Peyer's patch (tissue), 4 donors: ENCODE results near the gene CDKAL1. TPM values are rescaled to one million over a fixed set of nuclear protein-coding genes. Genes with fewer than 3 reads are reported as not detected.

ENCODE experiments used
- DNase-seq, 3 donors: peaks; one replicate each; pipeline ENCODE4 v3.0.0-alpha.2; 2017 to 2019
- H3K27ac ChIP-seq, 4 donors: fragments of 200-600 bp; sonication (generic); one replicate each; pipeline ENCODE4 v1.5.1; 2016 to 2019
- H3K27me3 ChIP-seq, 2 donors: fragments of 200-600 bp; sonication (generic); one replicate each; pipeline ENCODE4 v1.5.1; 2019
- H3K36me3 ChIP-seq, 3 donors: fragments of 200-600 bp; sonication (generic); one replicate each; pipeline ENCODE4 v1.5.1; 2016 to 2019
- H3K4me1 ChIP-seq, 4 donors: fragments of 200-600 bp; sonication (generic); one replicate each; pipeline ENCODE4 v1.5.1; 2016 to 2019
- H3K4me3 ChIP-seq, 4 donors: fragments of 200-600 bp; sonication (generic); 1 replicate in 3 of 4; 2 replicates in 1 of 4; pipeline ENCODE4 v1.5.1; 2016 to 2019; ENCODE audit warnings: mild to moderate bottlenecking in 1 of 4
- H3K9me3 ChIP-seq, 4 donors: fragments of 200-600 bp; sonication (generic); one replicate each; pipeline ENCODE4 v1.5.1; 2016 to 2019; ENCODE audit warnings: mild to moderate bottlenecking in 1 of 4
- POLR2A ChIP-seq, 2 donors: fragments of 450-650 bp; IDR thresholded peaks; one replicate each; pipeline ENCODE4 v1.5.1; 2017; ENCODE audit warnings: antibody characterized with exemption in 2 of 2, mild to moderate bottlenecking in 2 of 2, moderate library complexity in 2 of 2
- total RNA-seq, 4 donors: library from RNA; depleted of rRNA; stranded (reverse); fragments of >200 nt; gene quantifications; one replicate each; pipeline ENCODE4 v1.1.0, GENCODE V29; 2016
- TF ChIP-seq, protein P1 (sequence below), 6 experiments: fragments of 450-650 bp in 4 of 6; fragments of 200-600 bp in 2 of 6; sonication (generic) in 1 of 6; IDR thresholded peaks; one replicate each; pipeline ENCODE4 v1.5.1; 2017 to 2019; ENCODE audit warnings: antibody characterized with exemption in 6 of 6, mild to moderate bottlenecking in 3 of 6, moderate library complexity in 1 of 6

CDKAL1 gene
- total RNA-seq, 4 donors from 2014 or later: 10.3 to 31.4 (median 11.6) TPM

DNA sequence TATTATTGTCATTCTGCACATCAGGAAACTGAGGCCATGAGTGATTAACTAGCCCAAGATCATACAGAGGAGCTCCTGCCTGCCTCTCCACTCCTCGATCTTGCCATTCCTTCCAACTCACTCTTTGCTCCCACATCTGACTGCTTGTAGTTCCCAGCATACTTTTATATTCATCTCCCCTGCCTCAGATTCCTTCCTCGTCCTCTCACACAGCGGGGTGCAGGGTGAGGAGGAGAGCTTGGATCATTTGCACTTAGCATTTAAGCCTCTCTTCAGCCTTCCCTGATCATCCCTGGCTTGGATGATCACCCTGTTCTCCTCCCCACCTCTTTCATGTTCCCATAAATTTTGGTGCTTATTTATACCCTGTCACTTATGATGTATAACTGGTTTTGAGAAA is 544.2 kb downstream of the CDKAL1 start:
- no peak overlapping the region for H3K27ac ChIP-seq
- no peaks in the 10 kb centered on the region for H3K27me3 ChIP-seq
- H3K4me1 ChIP-seq: no peaks in the 10 kb centered on the region
- TF ChIP-seq POLR2A (IDR thresholded peaks at IDR 0.05): no peak
- TF ChIP-seq, protein P1, sequence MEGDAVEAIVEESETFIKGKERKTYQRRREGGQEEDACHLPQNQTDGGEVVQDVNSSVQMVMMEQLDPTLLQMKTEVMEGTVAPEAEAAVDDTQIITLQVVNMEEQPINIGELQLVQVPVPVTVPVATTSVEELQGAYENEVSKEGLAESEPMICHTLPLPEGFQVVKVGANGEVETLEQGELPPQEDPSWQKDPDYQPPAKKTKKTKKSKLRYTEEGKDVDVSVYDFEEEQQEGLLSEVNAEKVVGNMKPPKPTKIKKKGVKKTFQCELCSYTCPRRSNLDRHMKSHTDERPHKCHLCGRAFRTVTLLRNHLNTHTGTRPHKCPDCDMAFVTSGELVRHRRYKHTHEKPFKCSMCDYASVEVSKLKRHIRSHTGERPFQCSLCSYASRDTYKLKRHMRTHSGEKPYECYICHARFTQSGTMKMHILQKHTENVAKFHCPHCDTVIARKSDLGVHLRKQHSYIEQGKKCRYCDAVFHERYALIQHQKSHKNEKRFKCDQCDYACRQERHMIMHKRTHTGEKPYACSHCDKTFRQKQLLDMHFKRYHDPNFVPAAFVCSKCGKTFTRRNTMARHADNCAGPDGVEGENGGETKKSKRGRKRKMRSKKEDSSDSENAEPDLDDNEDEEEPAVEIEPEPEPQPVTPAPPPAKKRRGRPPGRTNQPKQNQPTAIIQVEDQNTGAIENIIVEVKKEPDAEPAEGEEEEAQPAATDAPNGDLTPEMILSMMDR (IDR thresholded peaks at IDR 0.05): no peak
- DNase-seq: no peak
- no peaks in the 10 kb centered on the region for H3K36me3 ChIP-seq
- H3K4me3 ChIP-seq: no peak overlapping the region
- no peaks in the 10 kb centered on the region for H3K9me3 ChIP-seq

DNA sequence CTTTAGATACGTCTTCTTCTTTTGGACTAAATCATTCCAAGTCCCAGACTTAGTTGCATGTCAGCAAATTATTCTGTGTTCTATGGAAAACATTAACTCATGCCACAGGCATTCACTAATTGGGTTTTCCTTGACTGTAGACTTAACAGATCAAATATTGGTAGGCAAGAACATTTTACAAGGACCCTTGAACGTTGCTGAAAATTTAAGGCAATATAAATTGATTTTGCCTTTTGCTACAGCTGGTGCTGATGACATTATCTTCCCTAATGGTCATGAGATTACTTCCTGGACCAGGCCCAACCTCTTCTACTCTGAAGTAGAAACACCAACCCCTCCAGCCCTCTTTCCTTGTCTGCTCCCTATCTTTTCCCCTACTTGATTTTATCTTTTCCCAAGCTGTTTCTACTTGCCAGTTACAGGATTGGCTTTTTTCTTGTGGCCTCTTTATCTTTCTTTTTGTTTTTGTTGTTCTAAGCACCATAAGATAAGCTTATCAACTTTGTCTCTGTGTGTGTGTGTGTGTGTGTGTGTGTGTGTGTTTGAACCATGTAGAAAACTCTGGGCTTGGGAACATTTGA is 545.3 kb downstream of the CDKAL1 start:
- no peaks in the 10 kb centered on the region for H3K27me3 ChIP-seq
- no peak overlapping the region for H3K27ac ChIP-seq
- no peaks in the 10 kb centered on the region for H3K9me3 ChIP-seq
- no peak overlapping the region for H3K4me3 ChIP-seq
- no peaks in the 10 kb centered on the region for H3K4me1 ChIP-seq
- TF ChIP-seq, protein P1 (IDR thresholded peaks at IDR 0.05): no peak
- no peak for TF ChIP-seq POLR2A (IDR thresholded peaks at IDR 0.05)
- H3K36me3 ChIP-seq: no peaks in the 10 kb centered on the region
- no peak for DNase-seq

DNA sequence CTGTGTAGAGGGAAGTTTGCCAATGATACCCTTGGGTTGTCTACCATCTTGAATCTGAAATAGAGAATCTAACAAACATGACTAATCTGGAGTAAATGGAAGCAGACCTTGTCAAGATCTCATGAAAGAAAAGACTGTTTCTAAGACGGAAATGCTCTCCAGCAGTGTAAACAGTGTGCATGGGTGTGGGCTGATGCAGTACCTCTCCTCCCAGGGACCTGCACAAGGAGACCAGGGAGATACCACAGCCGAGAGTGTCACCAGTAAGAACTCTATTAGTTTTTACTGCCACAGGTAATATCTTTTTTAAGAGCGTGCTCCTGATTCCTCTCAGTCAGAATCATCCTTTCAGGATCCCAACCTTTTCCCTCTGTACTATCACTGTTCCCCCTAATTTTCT is 546.0 kb downstream of the CDKAL1 start:
- Histone ChIP-seq H3K9me3 (no peaks in the 10 kb centered on the region), H3K27me3 (no peaks in the 10 kb centered on the region), H3K36me3 (no peaks in the 10 kb centered on the region), H3K4me3 (no peak overlapping the region), H3K4me1 (no peaks in the 10 kb centered on the region), H3K27ac (no peak overlapping the region)
- no peak for DNase-seq
- TF ChIP-seq, protein P1 (IDR thresholded peaks at IDR 0.05): no peak
- TF ChIP-seq POLR2A (IDR thresholded peaks at IDR 0.05): no peak

- H3K27me3 ChIP-seq: no peaks in the 10 kb centered on the region
- no peaks in the 10 kb centered on the region for H3K36me3 ChIP-seq
- no peak for DNase-seq
- H3K4me1 ChIP-seq: no peaks in the 10 kb centered on the region
- H3K9me3 ChIP-seq: no peaks in the 10 kb centered on the region
- no peak for TF ChIP-seq POLR2A (IDR thresholded peaks at IDR 0.05)
- TF ChIP-seq, protein P1 (IDR thresholded peaks at IDR 0.05): no peak
- no peak overlapping the region for H3K4me3 ChIP-seq
- no peak overlapping the region for H3K27ac ChIP-seq
Measured at GRCh38 chr6:21082091-21082490, 547.8 kb downstream of the CDKAL1 start.

DNA sequence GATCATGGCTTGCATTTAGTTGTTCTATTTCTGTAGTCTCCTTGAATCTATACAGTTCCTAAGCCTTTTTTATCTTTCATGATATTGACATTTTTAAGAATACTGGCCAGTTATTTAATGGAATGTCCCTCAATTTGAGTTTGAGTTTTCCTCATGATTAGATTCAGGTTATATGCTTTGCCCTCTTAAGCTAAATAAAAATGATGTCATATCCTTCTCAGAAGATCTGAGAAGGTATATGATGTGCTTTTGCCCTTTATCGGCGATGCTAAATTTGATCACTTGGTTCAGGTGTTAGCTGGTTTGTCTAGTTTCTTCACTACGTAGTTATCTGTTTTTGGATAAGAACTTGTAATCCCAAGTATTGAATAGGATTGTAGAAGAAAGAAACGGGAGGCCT is 549.5 kb downstream of the CDKAL1 start:
- Histone ChIP-seq H3K27me3 (no peaks in the 10 kb centered on the region), H3K4me1 (no peaks in the 10 kb centered on the region), H3K4me3 (no peak overlapping the region), H3K36me3 (no peaks in the 10 kb centered on the region), H3K9me3 (no peaks in the 10 kb centered on the region), H3K27ac (no peak overlapping the region)
- no peak for DNase-seq
- TF ChIP-seq, protein P1 (IDR thresholded peaks at IDR 0.05): no peak
- no peak for TF ChIP-seq POLR2A (IDR thresholded peaks at IDR 0.05)

DNA sequence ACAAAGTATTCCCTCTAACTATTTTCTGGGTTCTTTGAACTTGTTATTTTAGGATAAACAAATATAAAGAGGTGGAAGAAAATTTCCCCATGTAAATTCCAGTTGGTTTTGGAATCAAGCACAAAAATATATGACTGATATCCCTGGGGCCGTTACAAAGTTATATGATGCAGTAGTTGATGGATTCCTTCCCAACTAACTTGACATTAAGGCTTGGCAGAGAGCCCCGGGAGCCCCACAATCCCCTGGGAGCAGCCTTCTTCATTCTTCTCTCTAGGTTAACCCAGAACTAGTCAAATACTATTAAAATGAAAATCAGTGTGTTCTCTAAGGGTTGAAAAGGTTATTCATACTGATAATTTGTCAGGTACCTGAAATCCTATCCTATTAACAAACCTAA is 550.4 kb downstream of the CDKAL1 start:
- Histone ChIP-seq H3K9me3 (no peaks in the 10 kb centered on the region), H3K4me3 (no peak overlapping the region), H3K36me3 (no peaks in the 10 kb centered on the region), H3K27ac (no peak overlapping the region), H3K27me3 (no peaks in the 10 kb centered on the region), H3K4me1 (no peaks in the 10 kb centered on the region)
- TF ChIP-seq, protein P1 (IDR thresholded peaks at IDR 0.05): no peak
- no peak for TF ChIP-seq POLR2A (IDR thresholded peaks at IDR 0.05)
- no peak for DNase-seq
